ENCODE results near the gene CD4.

Gene CD4

GRCh38 chr12:6750506-6750905 lies 38.8 kb upstream of the CD4 start:
- in situ Hi-C loops (cut with MboI; ENCODE audit: low sequenced_read_pairs, unreplicated experiment) = loop anchor here (10.0 kb wide), 1 partner anchor 74 kb away; the partner anchor contains the start of genes GPR162 and P3H3
- no peak for DNase-seq (ENCODE audit: low spot score)
- TF ChIP-seq, protein P1, sequence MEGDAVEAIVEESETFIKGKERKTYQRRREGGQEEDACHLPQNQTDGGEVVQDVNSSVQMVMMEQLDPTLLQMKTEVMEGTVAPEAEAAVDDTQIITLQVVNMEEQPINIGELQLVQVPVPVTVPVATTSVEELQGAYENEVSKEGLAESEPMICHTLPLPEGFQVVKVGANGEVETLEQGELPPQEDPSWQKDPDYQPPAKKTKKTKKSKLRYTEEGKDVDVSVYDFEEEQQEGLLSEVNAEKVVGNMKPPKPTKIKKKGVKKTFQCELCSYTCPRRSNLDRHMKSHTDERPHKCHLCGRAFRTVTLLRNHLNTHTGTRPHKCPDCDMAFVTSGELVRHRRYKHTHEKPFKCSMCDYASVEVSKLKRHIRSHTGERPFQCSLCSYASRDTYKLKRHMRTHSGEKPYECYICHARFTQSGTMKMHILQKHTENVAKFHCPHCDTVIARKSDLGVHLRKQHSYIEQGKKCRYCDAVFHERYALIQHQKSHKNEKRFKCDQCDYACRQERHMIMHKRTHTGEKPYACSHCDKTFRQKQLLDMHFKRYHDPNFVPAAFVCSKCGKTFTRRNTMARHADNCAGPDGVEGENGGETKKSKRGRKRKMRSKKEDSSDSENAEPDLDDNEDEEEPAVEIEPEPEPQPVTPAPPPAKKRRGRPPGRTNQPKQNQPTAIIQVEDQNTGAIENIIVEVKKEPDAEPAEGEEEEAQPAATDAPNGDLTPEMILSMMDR (IDR thresholded peaks at IDR 0.05; ENCODE audit: borderline replicate concordance, control extremely low read depth, extremely low read depth, insufficient read depth, missing control alignments) = no peak

DNA sequence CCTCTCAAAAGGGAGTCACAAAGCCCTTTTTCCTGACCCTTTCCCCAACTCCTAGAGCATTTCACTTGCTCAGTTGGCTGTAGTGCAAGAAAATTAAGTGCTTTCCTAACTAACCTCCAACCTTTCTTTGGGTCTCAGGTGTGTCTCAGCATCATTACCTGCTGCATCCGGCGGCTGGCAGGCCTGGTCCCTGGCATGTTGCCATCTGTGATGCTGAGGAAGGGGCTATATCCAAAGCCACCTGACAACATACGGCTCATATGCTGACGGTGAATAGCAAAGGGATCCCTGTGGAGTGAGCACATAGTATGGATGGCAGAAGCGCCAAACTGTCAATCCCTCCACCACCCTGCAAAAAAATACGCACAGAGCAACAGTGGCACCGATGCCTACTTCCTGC lies 37.6 kb upstream of the CD4 start:
- no peak for DNase-seq (ENCODE audit: low spot score)
- TF ChIP-seq, protein P1 (IDR thresholded peaks at IDR 0.05; ENCODE audit: borderline replicate concordance, control extremely low read depth, extremely low read depth, insufficient read depth, missing control alignments) = no peak
- in situ Hi-C loops (cut with MboI; ENCODE audit: low sequenced_read_pairs, unreplicated experiment) = loop anchor here (10.0 kb wide), 1 partner anchor 73 kb away; the partner anchor contains the start of genes GPR162 and P3H3

- DNase-seq (ENCODE audit: low spot score) = no peak
- in situ Hi-C loops (cut with MboI; ENCODE audit: low sequenced_read_pairs, unreplicated experiment) = loop anchor here (10.0 kb wide), 1 partner anchor 72 kb away; the partner anchor contains the start of genes GPR162 and P3H3
- TF ChIP-seq, protein P1 (IDR thresholded peaks at IDR 0.05; ENCODE audit: borderline replicate concordance, control extremely low read depth, extremely low read depth, insufficient read depth, missing control alignments) = no peak
Observed at GRCh38 chr12:6752167-6752920, 37.0 kb upstream of the CD4 start.

DNA sequence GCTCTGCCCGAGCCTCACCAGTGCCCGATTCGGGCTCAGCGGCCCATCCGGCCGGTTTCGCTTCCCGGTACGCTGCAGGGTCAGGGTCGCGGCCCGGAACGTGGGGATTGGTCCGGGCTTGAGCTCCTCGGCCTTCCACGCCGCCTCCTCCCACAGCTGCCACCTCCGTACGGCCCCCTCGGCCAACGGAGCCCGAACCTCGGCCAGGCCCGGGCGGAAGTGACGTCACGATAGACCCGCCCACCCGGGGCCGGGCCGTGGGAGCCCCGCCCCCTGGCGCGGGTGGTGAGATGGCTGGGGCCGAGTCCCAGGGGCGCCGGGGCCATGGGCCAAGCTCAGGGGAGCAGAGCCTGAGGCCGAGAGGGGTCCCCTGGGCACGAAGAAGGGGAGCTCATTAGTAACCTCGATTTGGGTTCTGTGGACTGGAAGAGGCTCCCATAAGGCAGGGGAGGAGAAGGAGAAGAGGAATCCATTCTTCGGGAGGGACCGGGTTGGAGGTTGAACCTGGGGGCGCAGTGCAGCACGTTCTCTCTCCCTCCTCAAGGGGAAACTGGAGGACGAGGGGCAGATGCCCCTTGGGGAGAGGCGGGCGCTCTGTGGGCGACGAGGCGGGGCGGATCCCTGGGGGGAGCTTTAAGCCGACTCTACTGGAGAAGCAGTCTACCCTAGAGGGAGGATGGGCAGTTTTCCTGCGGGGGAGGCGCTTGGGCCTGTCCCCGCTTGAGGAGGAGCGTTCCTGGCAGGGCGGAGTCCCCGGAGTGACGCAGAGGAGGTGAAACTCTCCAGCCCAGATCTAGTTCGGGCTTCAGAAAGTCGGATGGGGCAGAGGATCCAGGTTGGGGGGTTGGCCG lies 36.2 kb upstream of the CD4 start, which contains the start of gene MLF2:
Gene MLF2, minus strand, starts transcription at position 221 of the 851 bp plus-strand sequence. CDS start 807 bp downstream, outside the sequence.
- peak; percentile 99 for DNase-seq (ENCODE audit: low spot score)
- TF ChIP-seq, protein P1 (IDR thresholded peaks at IDR 0.05; ENCODE audit: borderline replicate concordance, control extremely low read depth, extremely low read depth, insufficient read depth, missing control alignments) = peak; percentile 90
- in situ Hi-C loops (cut with MboI; ENCODE audit: low sequenced_read_pairs, unreplicated experiment) = loop anchor here (10.0 kb wide), 1 partner anchor 72 kb away; the partner anchor contains the start of genes GPR162 and P3H3

- in situ Hi-C loops (cut with MboI; ENCODE audit: low sequenced_read_pairs, unreplicated experiment) = loop anchor here (10.0 kb wide), 1 partner anchor 71 kb away; the partner anchor contains the start of genes GPR162 and P3H3
- no peak for DNase-seq (ENCODE audit: low spot score)
- TF ChIP-seq, protein P1 (IDR thresholded peaks at IDR 0.05; ENCODE audit: borderline replicate concordance, control extremely low read depth, extremely low read depth, insufficient read depth, missing control alignments) = no peak
Observed at GRCh38 chr12:6753772-6754356, 35.5 kb upstream of the CD4 start.

- TF ChIP-seq, protein P1 (IDR thresholded peaks at IDR 0.05; ENCODE audit: borderline replicate concordance, control extremely low read depth, extremely low read depth, insufficient read depth, missing control alignments) = no peak
- in situ Hi-C loops (cut with MboI; ENCODE audit: low sequenced_read_pairs, unreplicated experiment) = loop anchor here (10.0 kb wide), 1 partner anchor 70 kb away; the partner anchor contains the start of genes GPR162 and P3H3
- no peak for DNase-seq (ENCODE audit: low spot score)
Observed at GRCh38 chr12:6754411-6754810, 34.9 kb upstream of the CD4 start.

All from GM13976 (cell line).